ENCODE results near the gene RHEBL1.

DNA sequence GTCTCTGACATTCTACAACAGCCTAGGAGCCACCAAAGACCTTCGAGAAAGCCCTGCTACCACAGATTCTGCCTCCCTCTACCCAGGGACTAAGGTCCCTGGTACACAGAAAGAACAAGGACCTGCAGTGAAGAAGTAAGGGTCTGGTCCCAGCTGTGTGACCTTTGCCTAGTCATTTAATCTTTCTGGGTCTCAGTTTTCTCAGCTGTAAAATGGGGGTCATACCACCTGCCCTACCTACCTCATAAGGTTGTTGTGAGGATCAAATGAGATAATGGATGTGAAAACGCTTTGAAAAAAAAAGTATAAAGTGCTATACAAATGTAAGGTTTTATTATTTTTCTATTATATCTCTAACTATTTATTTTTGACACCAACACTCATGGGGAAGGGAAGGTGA lies 46.0 kb downstream of the RHEBL1 start:
- TF ChIP-seq, protein P1, sequence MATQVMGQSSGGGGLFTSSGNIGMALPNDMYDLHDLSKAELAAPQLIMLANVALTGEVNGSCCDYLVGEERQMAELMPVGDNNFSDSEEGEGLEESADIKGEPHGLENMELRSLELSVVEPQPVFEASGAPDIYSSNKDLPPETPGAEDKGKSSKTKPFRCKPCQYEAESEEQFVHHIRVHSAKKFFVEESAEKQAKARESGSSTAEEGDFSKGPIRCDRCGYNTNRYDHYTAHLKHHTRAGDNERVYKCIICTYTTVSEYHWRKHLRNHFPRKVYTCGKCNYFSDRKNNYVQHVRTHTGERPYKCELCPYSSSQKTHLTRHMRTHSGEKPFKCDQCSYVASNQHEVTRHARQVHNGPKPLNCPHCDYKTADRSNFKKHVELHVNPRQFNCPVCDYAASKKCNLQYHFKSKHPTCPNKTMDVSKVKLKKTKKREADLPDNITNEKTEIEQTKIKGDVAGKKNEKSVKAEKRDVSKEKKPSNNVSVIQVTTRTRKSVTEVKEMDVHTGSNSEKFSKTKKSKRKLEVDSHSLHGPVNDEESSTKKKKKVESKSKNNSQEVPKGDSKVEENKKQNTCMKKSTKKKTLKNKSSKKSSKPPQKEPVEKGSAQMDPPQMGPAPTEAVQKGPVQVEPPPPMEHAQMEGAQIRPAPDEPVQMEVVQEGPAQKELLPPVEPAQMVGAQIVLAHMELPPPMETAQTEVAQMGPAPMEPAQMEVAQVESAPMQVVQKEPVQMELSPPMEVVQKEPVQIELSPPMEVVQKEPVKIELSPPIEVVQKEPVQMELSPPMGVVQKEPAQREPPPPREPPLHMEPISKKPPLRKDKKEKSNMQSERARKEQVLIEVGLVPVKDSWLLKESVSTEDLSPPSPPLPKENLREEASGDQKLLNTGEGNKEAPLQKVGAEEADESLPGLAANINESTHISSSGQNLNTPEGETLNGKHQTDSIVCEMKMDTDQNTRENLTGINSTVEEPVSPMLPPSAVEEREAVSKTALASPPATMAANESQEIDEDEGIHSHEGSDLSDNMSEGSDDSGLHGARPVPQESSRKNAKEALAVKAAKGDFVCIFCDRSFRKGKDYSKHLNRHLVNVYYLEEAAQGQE (tag by site-specific recombination; IDR thresholded peaks at IDR 0.05), result no peak
- TF ChIP-seq ZNF175 (tag by site-specific recombination; IDR thresholded peaks at IDR 0.05) (no peak), ZNF292 (tag by site-specific recombination; IDR thresholded peaks at IDR 0.05; ENCODE audit: borderline replicate concordance, low read depth) (no peak)
- TF ChIP-seq, protein P2, sequence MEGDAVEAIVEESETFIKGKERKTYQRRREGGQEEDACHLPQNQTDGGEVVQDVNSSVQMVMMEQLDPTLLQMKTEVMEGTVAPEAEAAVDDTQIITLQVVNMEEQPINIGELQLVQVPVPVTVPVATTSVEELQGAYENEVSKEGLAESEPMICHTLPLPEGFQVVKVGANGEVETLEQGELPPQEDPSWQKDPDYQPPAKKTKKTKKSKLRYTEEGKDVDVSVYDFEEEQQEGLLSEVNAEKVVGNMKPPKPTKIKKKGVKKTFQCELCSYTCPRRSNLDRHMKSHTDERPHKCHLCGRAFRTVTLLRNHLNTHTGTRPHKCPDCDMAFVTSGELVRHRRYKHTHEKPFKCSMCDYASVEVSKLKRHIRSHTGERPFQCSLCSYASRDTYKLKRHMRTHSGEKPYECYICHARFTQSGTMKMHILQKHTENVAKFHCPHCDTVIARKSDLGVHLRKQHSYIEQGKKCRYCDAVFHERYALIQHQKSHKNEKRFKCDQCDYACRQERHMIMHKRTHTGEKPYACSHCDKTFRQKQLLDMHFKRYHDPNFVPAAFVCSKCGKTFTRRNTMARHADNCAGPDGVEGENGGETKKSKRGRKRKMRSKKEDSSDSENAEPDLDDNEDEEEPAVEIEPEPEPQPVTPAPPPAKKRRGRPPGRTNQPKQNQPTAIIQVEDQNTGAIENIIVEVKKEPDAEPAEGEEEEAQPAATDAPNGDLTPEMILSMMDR (tag by site-specific recombination; IDR thresholded peaks at IDR 0.05), result no peak
